Endothelial cell (in vitro differentiated cells): ENCODE data around the gene POLR2E. TPM values are rescaled to one million over a fixed set of nuclear protein-coding genes. Genes with fewer than 3 reads are reported as not detected.

Source experiments
- DNase-seq: peaks from one replicate; pipeline ENCODE4 v3.0.0; 2021; ENCODE audit warnings: low spot score
- H3K27ac Mint-ChIP-seq: one replicate; pipeline ENCODE4 v1.8.0; 2021; ENCODE audit warnings: mixed read lengths, inconsistent platforms; ENCODE audit not compliant: unreplicated experiment
- H3K27me3 Mint-ChIP-seq: one replicate; pipeline ENCODE4 v1.8.0; 2021; ENCODE audit warnings: mild to moderate bottlenecking, moderate library complexity, mixed read lengths, inconsistent platforms; ENCODE audit not compliant: unreplicated experiment
- H3K36me3 Mint-ChIP-seq: one replicate; pipeline ENCODE4 v1.8.0; 2021; ENCODE audit warnings: mild to moderate bottlenecking, low read depth, mixed read lengths, inconsistent platforms; ENCODE audit not compliant: unreplicated experiment
- H3K4me1 Mint-ChIP-seq: one replicate; pipeline ENCODE4 v1.8.0; 2021; ENCODE audit warnings: mild to moderate bottlenecking, mixed read lengths, inconsistent platforms; ENCODE audit not compliant: unreplicated experiment
- H3K4me3 Mint-ChIP-seq: one replicate; pipeline ENCODE4 v1.8.0; 2021; ENCODE audit warnings: mild to moderate bottlenecking, mixed read lengths, inconsistent platforms; ENCODE audit not compliant: unreplicated experiment
- H3K9me3 Mint-ChIP-seq: one replicate; pipeline ENCODE4 v1.8.0; 2021; ENCODE audit warnings: mixed read lengths, inconsistent platforms; ENCODE audit not compliant: unreplicated experiment
- CTCF ChIP-seq: fragments of 200-600 bp; sonication (generic); IDR thresholded peaks from one replicate; pipeline ENCODE4 v1.5.0; 2021; ENCODE audit warnings: antibody characterized with exemption; ENCODE audit not compliant: unreplicated experiment
- long read RNA-seq: library from polyadenylated mRNA; unstranded; transcript quantifications from one replicate; pipeline ENCODE4 v2.0.0, GENCODE V29; 2020; ENCODE audit not compliant: unreplicated experiment
- total RNA-seq: library from RNA; stranded (reverse); fragmentation: NEBNext Ultra II Directional; extraction: Animal tissue kit (Norgen Biotek cat#: 25700); gene quantifications from one replicate; pipeline ENCODE4 v1.2.1, GENCODE V29; 2021; ENCODE audit not compliant: unreplicated experiment

Gene POLR2E
- total RNA-seq, result 166 TPM
- long read RNA-seq, transcript POLR2E-213 (8 exons, 2,831 nt), result major isoform, 143 of 150 reads
- long read RNA-seq, partial matches to known transcripts, result 2 of 150 reads
- long read RNA-seq, other reads (novel, unspliced or antisense), result 3 of 150 reads

DNA sequence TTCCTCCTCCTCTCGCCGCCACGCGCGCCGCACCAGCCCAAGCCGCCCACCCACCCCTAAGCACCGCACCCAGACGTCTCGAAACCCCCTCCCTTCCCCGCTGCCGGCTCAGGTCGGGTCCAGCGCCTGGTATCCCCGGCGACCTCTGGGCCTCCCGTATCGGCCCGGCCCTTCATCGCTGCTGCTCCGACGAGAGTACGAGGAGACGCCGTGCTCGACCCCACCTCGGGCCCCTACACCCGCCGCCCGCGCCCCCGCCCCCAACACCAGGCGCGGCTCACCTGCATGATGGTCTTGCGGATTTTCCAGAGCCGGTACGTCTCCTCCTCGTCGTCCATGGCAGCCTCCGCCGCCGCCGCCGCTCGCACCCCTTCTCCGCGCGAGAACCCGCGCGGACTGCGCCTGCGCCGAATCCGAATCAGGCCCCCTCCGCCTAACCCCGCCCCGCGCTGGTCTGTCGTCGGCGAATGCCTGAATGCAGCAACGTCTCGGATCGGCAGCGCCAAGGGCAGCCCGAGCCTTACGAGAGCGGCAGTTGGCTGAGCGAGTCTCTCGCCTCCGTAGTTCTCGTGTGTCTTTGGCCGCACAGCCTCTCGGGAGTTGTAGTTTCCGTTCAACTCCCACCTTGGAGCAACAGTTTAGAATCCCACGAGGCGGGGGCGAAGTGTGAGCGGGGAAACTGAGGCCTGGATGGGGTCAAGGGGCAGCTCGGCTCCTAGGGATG lies at the start of gene POLR2E:
TSS of gene POLR2E (minus strand) at position 398 of the 724 bp plus-strand sequence. CDS start at position 338, 60 bp downstream.
- Mint-ChIP-seq H3K4me1 (peaks cover 12% of the 10 kb centered on the region), H3K4me3 (peak within 1 kb of the TSS; percentile 91), H3K9me3 (no peaks in the 10 kb centered on the region), H3K36me3 (no peaks in the 10 kb centered on the region), H3K27me3 (peaks cover 12% of the 10 kb centered on the region), H3K27ac (no peak within 1 kb of the TSS)
- TF ChIP-seq CTCF, result no peak
- peak; percentile 99 for DNase-seq

GRCh38 chr19:1144741-1145140 lies 49.6 kb upstream of the POLR2E start:
- H3K9me3 Mint-ChIP-seq, result no peaks in the 10 kb centered on the region
- peaks cover 4% of the 10 kb centered on the region for H3K27me3 Mint-ChIP-seq
- no peak for DNase-seq
- H3K4me1 Mint-ChIP-seq, result no peaks in the 10 kb centered on the region
- peak overlapping the region; percentile 19 for H3K4me3 Mint-ChIP-seq
- TF ChIP-seq CTCF, result no peak
- H3K27ac Mint-ChIP-seq, result peak overlapping the region; percentile 27
- H3K36me3 Mint-ChIP-seq, result peaks cover 27% of the 10 kb centered on the region

DNA sequence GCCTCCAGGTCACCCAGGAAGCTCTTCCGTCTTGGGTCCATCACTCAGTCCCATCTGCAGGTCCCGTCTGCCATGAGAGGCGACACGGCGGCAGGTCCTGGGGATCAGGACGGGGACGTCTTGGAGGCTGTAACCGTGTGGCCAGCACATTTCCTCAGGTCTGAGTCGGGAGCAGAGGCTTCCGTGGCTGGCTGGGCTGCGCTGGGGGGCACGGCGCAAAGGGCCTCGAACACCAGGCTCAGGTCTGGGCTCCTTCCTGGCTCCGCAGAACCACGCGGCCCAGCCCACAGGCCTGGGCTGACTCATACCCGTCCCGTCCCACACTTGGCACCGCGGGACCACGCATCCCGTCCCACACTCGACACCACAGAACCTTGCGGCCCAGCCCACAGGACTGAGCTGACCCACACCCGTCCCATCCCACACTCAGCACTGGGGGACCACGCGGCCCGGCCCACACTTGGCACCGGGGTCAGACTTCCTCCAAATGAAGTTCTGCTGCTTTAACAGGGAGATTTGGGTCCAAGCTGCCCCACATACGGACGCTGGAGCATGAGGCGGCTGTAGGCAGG lies 48.7 kb upstream of the POLR2E start:
- Mint-ChIP-seq H3K4me3 (peak overlapping the region; percentile 51), H3K4me1 (no peaks in the 10 kb centered on the region), H3K9me3 (no peaks in the 10 kb centered on the region), H3K36me3 (peaks cover 29% of the 10 kb centered on the region), H3K27me3 (peaks cover 4% of the 10 kb centered on the region), H3K27ac (no peak overlapping the region)
- no peak for DNase-seq
- TF ChIP-seq CTCF, result no peak

DNA sequence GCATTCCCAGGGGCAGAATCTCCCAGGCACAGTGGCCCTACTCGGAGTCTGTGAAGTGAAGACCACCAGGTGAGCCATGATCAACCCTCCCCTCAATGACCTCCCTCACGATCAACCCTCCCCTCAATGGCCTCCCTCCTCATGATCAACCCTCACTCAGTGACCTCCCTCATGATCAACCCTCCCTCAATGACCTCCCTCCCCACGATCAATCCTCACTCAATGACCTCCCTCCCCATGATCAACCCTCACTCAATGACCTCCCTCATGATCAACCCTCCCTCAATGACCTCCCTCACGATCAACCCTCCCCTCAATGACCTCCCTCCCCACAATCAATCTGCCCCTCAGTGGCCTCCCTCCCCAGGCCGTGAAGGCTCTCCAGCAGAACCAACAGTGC lies 46.8 kb upstream of the POLR2E start:
- Mint-ChIP-seq H3K9me3 (no peaks in the 10 kb centered on the region), H3K4me3 (peak overlapping the region; percentile 13), H3K27ac (no peak overlapping the region), H3K36me3 (peaks cover 29% of the 10 kb centered on the region), H3K4me1 (no peaks in the 10 kb centered on the region), H3K27me3 (peaks cover 4% of the 10 kb centered on the region)
- TF ChIP-seq CTCF, result no peak
- no peak for DNase-seq
